Measurements from ENCODE around the gene EVC.

DNA sequence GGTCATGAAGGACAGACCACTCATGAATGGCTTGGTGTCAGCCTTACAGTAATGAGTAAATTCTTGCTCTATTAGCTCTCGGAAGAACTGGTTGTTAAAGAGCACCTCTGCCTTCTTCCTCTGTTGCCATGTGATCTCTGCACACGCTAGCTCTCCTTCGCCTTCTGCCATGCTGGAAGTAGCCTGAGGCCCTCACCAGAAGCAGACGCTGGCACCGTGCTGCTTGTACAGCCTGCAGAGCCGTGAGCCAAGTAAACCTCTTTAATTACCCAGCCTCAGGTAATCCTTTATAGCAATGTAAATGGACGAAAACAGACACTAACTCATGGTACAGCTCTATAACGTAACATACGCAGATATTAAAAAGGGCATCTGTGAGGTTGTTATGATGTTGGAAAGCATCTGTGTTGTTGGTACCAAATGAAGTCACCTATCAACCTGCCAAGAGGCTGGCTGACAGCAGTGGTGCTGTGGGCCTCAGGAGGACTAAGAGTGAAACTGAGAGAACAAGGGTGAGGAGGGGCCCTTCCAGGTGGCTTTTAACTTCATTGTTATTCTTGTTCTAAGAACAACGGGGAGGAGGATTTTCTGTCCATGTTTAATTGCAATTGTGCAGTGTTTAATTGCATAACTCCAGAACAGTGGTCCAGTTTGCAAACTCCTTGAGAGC, 112.7 kb downstream of the EVC start:
- no peak for TF ChIP-seq POLR2A (IDR thresholded peaks at IDR 0.05)
- TF ChIP-seq, protein P1, sequence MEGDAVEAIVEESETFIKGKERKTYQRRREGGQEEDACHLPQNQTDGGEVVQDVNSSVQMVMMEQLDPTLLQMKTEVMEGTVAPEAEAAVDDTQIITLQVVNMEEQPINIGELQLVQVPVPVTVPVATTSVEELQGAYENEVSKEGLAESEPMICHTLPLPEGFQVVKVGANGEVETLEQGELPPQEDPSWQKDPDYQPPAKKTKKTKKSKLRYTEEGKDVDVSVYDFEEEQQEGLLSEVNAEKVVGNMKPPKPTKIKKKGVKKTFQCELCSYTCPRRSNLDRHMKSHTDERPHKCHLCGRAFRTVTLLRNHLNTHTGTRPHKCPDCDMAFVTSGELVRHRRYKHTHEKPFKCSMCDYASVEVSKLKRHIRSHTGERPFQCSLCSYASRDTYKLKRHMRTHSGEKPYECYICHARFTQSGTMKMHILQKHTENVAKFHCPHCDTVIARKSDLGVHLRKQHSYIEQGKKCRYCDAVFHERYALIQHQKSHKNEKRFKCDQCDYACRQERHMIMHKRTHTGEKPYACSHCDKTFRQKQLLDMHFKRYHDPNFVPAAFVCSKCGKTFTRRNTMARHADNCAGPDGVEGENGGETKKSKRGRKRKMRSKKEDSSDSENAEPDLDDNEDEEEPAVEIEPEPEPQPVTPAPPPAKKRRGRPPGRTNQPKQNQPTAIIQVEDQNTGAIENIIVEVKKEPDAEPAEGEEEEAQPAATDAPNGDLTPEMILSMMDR (IDR thresholded peaks at IDR 0.05): no peak
